H9 (cell line): ENCODE results near the gene EXOC1L. TPM values are rescaled to one million over a fixed set of nuclear protein-coding genes. Genes with fewer than 3 reads are reported as not detected.

ENCODE experiments used
- DNase-seq: peaks from one replicate; pipeline ENCODE4 v3.0.0-alpha.2; 2017
- H2AFZ ChIP-seq: one replicate; pipeline ENCODE4 v1.6.1; 2013; ENCODE audit warnings: mild to moderate bottlenecking, low read length, control low read depth, moderate library complexity
- H2AK5ac ChIP-seq: 2 replicates; pipeline ENCODE4 v1.6.1; 2013; ENCODE audit warnings: low read length, control low read depth, mixed read lengths; ENCODE audit not compliant: insufficient read length
- H2BK120ac ChIP-seq: one replicate; pipeline ENCODE4 v1.6.1; 2013; ENCODE audit warnings: low read depth, mild to moderate bottlenecking, low read length, control low read depth, inconsistent platforms; ENCODE audit not compliant: poor library complexity, severe bottlenecking
- H2BK12ac ChIP-seq: 2 replicates; pipeline ENCODE4 v1.6.1; 2013; ENCODE audit warnings: low read length, control low read depth, mixed read lengths, low read depth; ENCODE audit not compliant: insufficient read length
- H2BK15ac ChIP-seq: 2 replicates; pipeline ENCODE4 v1.6.1; 2013; ENCODE audit warnings: low read depth, low read length, control low read depth
- H2BK20ac ChIP-seq: one replicate; pipeline ENCODE4 v1.6.1; 2013; ENCODE audit warnings: low read depth, mild to moderate bottlenecking, low read length, control low read depth, inconsistent platforms; ENCODE audit not compliant: poor library complexity, severe bottlenecking
- H2BK5ac ChIP-seq: 2 replicates; pipeline ENCODE4 v1.6.1; 2013; ENCODE audit warnings: low read length, control low read depth, mixed read lengths; ENCODE audit not compliant: insufficient read length
- H3K14ac ChIP-seq: 2 replicates; pipeline ENCODE4 v1.6.1; 2013; ENCODE audit warnings: low read length, control low read depth; ENCODE audit not compliant: insufficient read depth
- H3K18ac ChIP-seq: 2 replicates; pipeline ENCODE4 v1.6.1; 2013; ENCODE audit warnings: low read depth, mild to moderate bottlenecking, mixed read lengths, low read length, control low read depth; ENCODE audit not compliant: insufficient read length
- H3K23ac ChIP-seq: 2 replicates; pipeline ENCODE4 v1.6.1; 2013; ENCODE audit warnings: low read length, control low read depth, mixed read lengths, low read depth; ENCODE audit not compliant: insufficient read length
- H3K23me2 ChIP-seq: 2 replicates; pipeline ENCODE4 v1.6.1; 2013; ENCODE audit warnings: low read depth, mild to moderate bottlenecking, mixed read lengths, low read length, control low read depth; ENCODE audit not compliant: insufficient read length, poor library complexity, severe bottlenecking
- H3K27ac ChIP-seq: 2 replicates; pipeline ENCODE4 v1.5.1; 2013; ENCODE audit warnings: low read length, control low read depth, mixed read lengths, low read depth; ENCODE audit not compliant: insufficient read length
- H3K27me3 ChIP-seq: 2 replicates; pipeline ENCODE4 v1.6.1; 2013; ENCODE audit warnings: low read length, control low read depth, inconsistent platforms; ENCODE audit not compliant: insufficient read depth
- H3K4ac ChIP-seq: 2 replicates; pipeline ENCODE4 v1.6.1; 2013; ENCODE audit warnings: low read depth, mild to moderate bottlenecking, control low read depth, inconsistent platforms, low read length, moderate library complexity
- H3K4me1 ChIP-seq: 2 replicates; pipeline ENCODE4 v1.6.1; 2013; ENCODE audit warnings: low read length, control low read depth, inconsistent platforms; ENCODE audit not compliant: insufficient read depth
- H3K4me2 ChIP-seq: 2 replicates; pipeline ENCODE4 v1.6.1; 2013; ENCODE audit warnings: low read length, control low read depth, mixed read lengths; ENCODE audit not compliant: insufficient read length, insufficient read depth
- H3K56ac ChIP-seq: 2 replicates; pipeline ENCODE4 v1.6.1; 2013; ENCODE audit warnings: low read depth, mild to moderate bottlenecking, mixed read lengths, low read length, control low read depth; ENCODE audit not compliant: insufficient read length
- H3K79me1 ChIP-seq: 2 replicates; pipeline ENCODE4 v1.6.1; 2013; ENCODE audit warnings: low read depth, mild to moderate bottlenecking, moderate library complexity, low read length, control low read depth, inconsistent platforms; ENCODE audit not compliant: insufficient read depth, poor library complexity, severe bottlenecking
- H3K79me2 ChIP-seq: 2 replicates; pipeline ENCODE4 v1.6.1; 2013; ENCODE audit warnings: low read length, control low read depth, inconsistent platforms; ENCODE audit not compliant: insufficient read depth
- H3K9ac ChIP-seq: 2 replicates; pipeline ENCODE4 v1.6.1; 2013; ENCODE audit warnings: low read length, control low read depth, mixed read lengths; ENCODE audit not compliant: insufficient read length; ENCODE audit errors: extremely low read depth
- H3K9me3 ChIP-seq: one replicate; pipeline ENCODE4 v1.6.1; 2013; ENCODE audit warnings: low read depth, low read length, inconsistent platforms; ENCODE audit not compliant: control insufficient read depth
- H3T11ph ChIP-seq: one replicate; pipeline ENCODE4 v1.6.1; 2013; ENCODE audit warnings: mild to moderate bottlenecking, low read length, control low read depth, inconsistent platforms
- H4K20me1 ChIP-seq: one replicate; pipeline ENCODE4 v1.6.1; 2013; ENCODE audit not compliant: control insufficient read depth, insufficient read length, insufficient read depth
- H4K5ac ChIP-seq: 2 replicates; pipeline ENCODE4 v1.6.1; 2013; ENCODE audit warnings: low read depth, mild to moderate bottlenecking, mixed read lengths, low read length, control low read depth; ENCODE audit not compliant: insufficient read length
- H4K8ac ChIP-seq: replicated peaks from 2 replicates; pipeline ENCODE4 v1.6.1; 2013; ENCODE audit warnings: low read length, control low read depth, mixed read lengths, low read depth; ENCODE audit not compliant: insufficient read length
- H4K91ac ChIP-seq: 2 replicates; pipeline ENCODE4 v1.6.1; 2013; ENCODE audit warnings: low read depth, mild to moderate bottlenecking, moderate library complexity, mixed read lengths, low read length, control low read depth; ENCODE audit not compliant: insufficient read length
- H3K27ac Mint-ChIP-seq, 3 experiments: 2 replicates in 2 of 3; 3 replicates in 1 of 3; pipeline ENCODE4 v1.8.0; 2020 to 2021; ENCODE audit warnings: mixed read lengths in 3 of 3, mild to moderate bottlenecking in 1 of 3, moderate library complexity in 1 of 3
- H3K27me3 Mint-ChIP-seq: 2 replicates; pipeline ENCODE4 v1.8.0; 2021; ENCODE audit warnings: low read depth, mild to moderate bottlenecking, moderate library complexity, mixed read lengths
- H3K36me3 Mint-ChIP-seq, 3 experiments: 2 replicates in 2 of 3; 3 replicates in 1 of 3; pipeline ENCODE4 v1.8.0; 2020 to 2021; ENCODE audit warnings: low read depth in 3 of 3, mixed read lengths in 3 of 3; ENCODE audit not compliant: insufficient read depth in 1 of 3
- H3K4me1 Mint-ChIP-seq, 2 experiments: 2 replicates each; pipeline ENCODE4 v1.8.0; 2020; ENCODE audit warnings: mixed read lengths in 2 of 2
- H3K4me3 Mint-ChIP-seq, 2 experiments: 2 replicates in 1 of 2; 3 replicates in 1 of 2; pipeline ENCODE4 v1.8.0; 2020 to 2021; ENCODE audit warnings: mild to moderate bottlenecking in 2 of 2, mixed read lengths in 2 of 2, moderate library complexity in 1 of 2
- H3K9me3 Mint-ChIP-seq, 2 experiments: 2 replicates in 1 of 2; 3 replicates in 1 of 2; pipeline ENCODE4 v1.8.0; 2020; ENCODE audit warnings: mild to moderate bottlenecking in 2 of 2, mixed read lengths in 2 of 2, moderate library complexity in 1 of 2
- WGBS: extraction: QIAGEN DNeasy Blood & Tissue Kit; methylation state at CpG from one replicate; pipeline ENCODE4 v1.1.7; 2013; ENCODE audit warnings: missing lambda C conversion rate, low lambda C conversion rate, mixed read lengths; ENCODE audit not compliant: insufficient read length; ENCODE audit errors: extremely low coverage; 5-methylcytosine and 5-hydroxymethylcytosine counted together
- total RNA-seq: library from RNA; stranded (reverse); gene quantifications from 2 replicates; pipeline ENCODE4 v1.2.1, GENCODE V29; 2021
- TF ChIP-seq, protein P1 (sequence below): fragments of 200-600 bp; sonication (generic); conservative IDR thresholded peaks from 3 replicates; pipeline ENCODE4 v1.8.0; 2021; ENCODE audit warnings: antibody characterized with exemption, mild to moderate bottlenecking

Gene EXOC1L
- total RNA-seq, 1 experiment from 2014 or later = not detected

DNA sequence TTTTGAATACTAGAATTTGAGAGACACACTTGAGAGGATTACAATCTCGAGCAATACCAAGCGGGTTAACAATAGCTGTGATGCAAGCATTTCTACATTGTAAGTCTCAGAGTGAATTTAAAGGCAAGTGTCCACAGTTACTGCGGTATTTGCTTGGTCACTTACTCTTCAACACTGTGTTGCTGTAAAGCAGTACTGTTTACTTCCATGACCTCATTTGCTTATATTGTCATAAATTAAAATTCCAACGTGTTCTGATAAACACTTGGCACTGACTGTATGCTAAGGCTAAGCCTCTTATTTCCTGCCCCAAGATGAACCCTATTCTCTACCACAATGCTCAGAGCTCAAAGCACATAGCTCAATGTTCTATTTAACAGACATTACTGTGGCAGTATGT lies 11.1 kb downstream of the EXOC1L start:
- Histone ChIP-seq H2BK15ac (no peak overlapping the region), H3K23ac (no peak overlapping the region), H2BK120ac (no peak overlapping the region), H3K4me1 (no peaks in the 10 kb centered on the region), H3K27me3 (no peaks in the 10 kb centered on the region), H4K5ac (no peak overlapping the region), H2BK12ac (no peak overlapping the region), H3K56ac (no peak overlapping the region), H3K79me2 (no peaks in the 10 kb centered on the region), H2AK5ac (no peak overlapping the region), H2AFZ (no peak overlapping the region), H3K18ac (no peak overlapping the region), H3K14ac (no peak overlapping the region), H2BK20ac (no peak overlapping the region), H2BK5ac (no peak overlapping the region), H3T11ph (no peak overlapping the region), H4K20me1 (no peaks in the 10 kb centered on the region), H4K8ac (no peak overlapping the region), H3K9ac (no peak overlapping the region), H3K4ac (no peak overlapping the region), H3K27ac (no peak overlapping the region), H3K4me2 (no peak overlapping the region), H3K79me1 (no peaks in the 10 kb centered on the region), H3K23me2 (no peaks in the 10 kb centered on the region), H3K9me3 (no peaks in the 10 kb centered on the region), H4K91ac (no peak overlapping the region)
- no peaks in the 10 kb centered on the region for H3K9me3 Mint-ChIP-seq
- H3K36me3 Mint-ChIP-seq = no peaks in the 10 kb centered on the region
- no peaks in the 10 kb centered on the region for H3K4me1 Mint-ChIP-seq
- peaks cover 17% of the 10 kb centered on the region for H3K27me3 Mint-ChIP-seq
- no CpG with 5 or more reads among the region's 4 CpGs for WGBS
- H3K4me3 Mint-ChIP-seq = no peak overlapping the region
- H3K27ac Mint-ChIP-seq = no peak overlapping the region
- TF ChIP-seq, protein P1, sequence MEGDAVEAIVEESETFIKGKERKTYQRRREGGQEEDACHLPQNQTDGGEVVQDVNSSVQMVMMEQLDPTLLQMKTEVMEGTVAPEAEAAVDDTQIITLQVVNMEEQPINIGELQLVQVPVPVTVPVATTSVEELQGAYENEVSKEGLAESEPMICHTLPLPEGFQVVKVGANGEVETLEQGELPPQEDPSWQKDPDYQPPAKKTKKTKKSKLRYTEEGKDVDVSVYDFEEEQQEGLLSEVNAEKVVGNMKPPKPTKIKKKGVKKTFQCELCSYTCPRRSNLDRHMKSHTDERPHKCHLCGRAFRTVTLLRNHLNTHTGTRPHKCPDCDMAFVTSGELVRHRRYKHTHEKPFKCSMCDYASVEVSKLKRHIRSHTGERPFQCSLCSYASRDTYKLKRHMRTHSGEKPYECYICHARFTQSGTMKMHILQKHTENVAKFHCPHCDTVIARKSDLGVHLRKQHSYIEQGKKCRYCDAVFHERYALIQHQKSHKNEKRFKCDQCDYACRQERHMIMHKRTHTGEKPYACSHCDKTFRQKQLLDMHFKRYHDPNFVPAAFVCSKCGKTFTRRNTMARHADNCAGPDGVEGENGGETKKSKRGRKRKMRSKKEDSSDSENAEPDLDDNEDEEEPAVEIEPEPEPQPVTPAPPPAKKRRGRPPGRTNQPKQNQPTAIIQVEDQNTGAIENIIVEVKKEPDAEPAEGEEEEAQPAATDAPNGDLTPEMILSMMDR = no peak
- DNase-seq = no peak
